Psoas muscle (tissue), 8 donors: ENCODE measurements around the gene TCERG1L. TPM values are rescaled to one million over a fixed set of nuclear protein-coding genes. Genes with fewer than 3 reads are reported as not detected.

Source experiments
- ATAC-seq, 4 donors: fragments of 200-7000 bp; cut with Tn5 transposase; one replicate each; pipeline ENCODE4 v1.9.1; 2020; ENCODE audit warnings: moderate library complexity in 3 of 4, mild to moderate bottlenecking in 2 of 4
- DNase-seq, 2 donors: peaks; one replicate each; pipeline ENCODE4 v3.0.0-alpha.2; 2020
- H3K27ac ChIP-seq: fragments of 200-600 bp; one replicate; pipeline ENCODE4 v1.8.0; 2022
- H3K27me3 ChIP-seq, 3 donors: fragments of 200-600 bp in 1 of 3; one replicate each; pipeline versions ENCODE4 v1.6.1 to v1.8.0; 2013 to 2022; ENCODE audit warnings: low read length in 2 of 3, mild to moderate bottlenecking in 2 of 3, moderate library complexity in 1 of 3; ENCODE audit not compliant: insufficient read depth in 3 of 3
- H3K36me3 ChIP-seq, 2 donors: fragments of 200-600 bp in 1 of 2; one replicate each; pipeline versions ENCODE4 v1.6.1 to v1.8.0; 2013 to 2022; ENCODE audit warnings: low read depth in 1 of 2, mild to moderate bottlenecking in 1 of 2, moderate library complexity in 1 of 2; ENCODE audit not compliant: insufficient read depth in 1 of 2
- H3K4me1 ChIP-seq: fragments of 200-600 bp; one replicate; pipeline ENCODE4 v1.8.0; 2022
- H3K4me3 ChIP-seq: fragments of 200-600 bp; one replicate; pipeline ENCODE4 v1.8.0; 2022; ENCODE audit warnings: mild to moderate bottlenecking
- H3K9me3 ChIP-seq: fragments of 200-600 bp; one replicate; pipeline ENCODE4 v1.8.0; 2022
- WGBS, 3 donors: extraction: QIAGEN DNeasy Blood & Tissue Kit; methylation state at CpG; one replicate each; pipeline versions ENCODE4 v1.1.6 to v1.1.7; 2013; 5-methylcytosine and 5-hydroxymethylcytosine counted together
- intact Hi-C, 2 donors: fragments of 100-400 bp; cut with DNase I; formaldehyde crosslinking; loops; one replicate each; pipeline versions ENCODE4 v1.11.0 to v1.14.2; 2022
- polyA plus RNA-seq, 3 donors: library from polyadenylated mRNA; stranded (reverse); fragments of 200-250 nt; gene quantifications; one replicate each; pipeline ENCODE4 v1.2.3, GENCODE V29; 2013
- total RNA-seq, 4 donors: library from RNA; stranded (reverse); fragmentation: NEBNext Ultra II Directional in 2 of 4; extraction: Animal tissue kit (Norgen Biotek cat#: 25700) in 2 of 4; gene quantifications; one replicate each; pipeline versions ENCODE4 v1.2.1 to v1.2.4, GENCODE V29; 2021 to 2023
- TF ChIP-seq, protein P1 (sequence below): fragments of 200-600 bp; IDR thresholded peaks from one replicate; pipeline ENCODE4 v1.8.0; 2022; ENCODE audit warnings: antibody characterized with exemption
- donor health status: healthy with polysubstance abuse.
- donor health status: DM: no; HTN: no; CAD: no; lungs with moderate emphysema.
- donor health status: Bipolar disorder and iron deficiency.
- donor health status: healthy.
- donor health status: DM: yes; HTN: yes; CAD: no.
- donor health status: DM: no; HTN: no; CAD: no.
- donor health status: DM: no; HTN: no; CAD: no.
- donor health status: DM: yes; HTN: yes; CAD: no.

TCERG1L gene
- total and polyA plus RNA-seq, 7 donors: 0.01 TPM; not detected in 6

DNA sequence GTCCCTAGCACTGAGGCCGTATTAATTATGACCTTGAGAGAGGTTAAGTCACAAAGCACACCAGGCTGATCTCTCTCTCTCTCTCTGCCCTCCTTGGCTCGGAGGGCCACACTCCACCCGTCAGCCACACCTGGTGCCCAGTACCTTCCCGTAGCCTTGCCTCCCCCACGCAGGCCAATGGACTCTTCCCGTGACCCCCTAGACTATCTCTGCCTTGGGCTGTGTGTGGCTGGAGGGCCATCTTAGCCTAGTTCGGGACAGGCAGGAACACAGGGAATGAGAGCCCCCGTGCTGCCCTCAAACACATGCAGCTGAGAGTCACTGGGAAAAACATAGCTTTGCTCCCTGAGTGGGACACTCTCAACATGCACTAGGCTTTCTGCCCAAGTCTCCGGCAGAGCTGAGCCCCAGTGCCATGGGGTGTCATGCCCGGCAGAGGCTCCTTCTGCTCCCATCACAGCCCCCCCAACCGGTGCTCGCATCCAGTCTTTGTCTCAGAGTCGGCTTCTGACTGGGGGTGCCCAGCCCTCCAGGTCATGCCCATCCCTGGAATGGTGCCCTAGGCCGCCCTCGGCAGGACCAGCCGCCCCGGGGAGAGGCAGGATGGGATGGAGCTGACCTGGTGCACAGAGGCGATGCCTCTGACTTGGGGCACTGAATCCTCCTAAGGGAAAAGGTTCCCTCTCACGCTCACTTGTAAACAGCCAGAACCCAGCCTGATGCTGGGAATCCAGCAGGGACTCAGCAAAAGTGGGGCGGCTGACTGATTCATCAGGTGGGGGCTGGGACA lies 63.0 kb downstream of the TCERG1L start:
- no peak for ATAC-seq
- WGBS, 3 donors: 80 to 86% (median 83%) methylated on average over 20 of the region's 20 CpGs
- no peaks in the 10 kb centered on the region for H3K9me3 ChIP-seq
- intact Hi-C loops: no loop called here
- H3K4me1 ChIP-seq: no peaks in the 10 kb centered on the region
- H3K27ac ChIP-seq: no peak overlapping the region
- no peak overlapping the region for H3K4me3 ChIP-seq
- H3K36me3 ChIP-seq: no peaks in the 10 kb centered on the region
- DNase-seq: no peak
- peaks cover 0 to 21% (median 5%) of the 10 kb centered on the region in 3 donors for H3K27me3 ChIP-seq
- TF ChIP-seq, protein P1, sequence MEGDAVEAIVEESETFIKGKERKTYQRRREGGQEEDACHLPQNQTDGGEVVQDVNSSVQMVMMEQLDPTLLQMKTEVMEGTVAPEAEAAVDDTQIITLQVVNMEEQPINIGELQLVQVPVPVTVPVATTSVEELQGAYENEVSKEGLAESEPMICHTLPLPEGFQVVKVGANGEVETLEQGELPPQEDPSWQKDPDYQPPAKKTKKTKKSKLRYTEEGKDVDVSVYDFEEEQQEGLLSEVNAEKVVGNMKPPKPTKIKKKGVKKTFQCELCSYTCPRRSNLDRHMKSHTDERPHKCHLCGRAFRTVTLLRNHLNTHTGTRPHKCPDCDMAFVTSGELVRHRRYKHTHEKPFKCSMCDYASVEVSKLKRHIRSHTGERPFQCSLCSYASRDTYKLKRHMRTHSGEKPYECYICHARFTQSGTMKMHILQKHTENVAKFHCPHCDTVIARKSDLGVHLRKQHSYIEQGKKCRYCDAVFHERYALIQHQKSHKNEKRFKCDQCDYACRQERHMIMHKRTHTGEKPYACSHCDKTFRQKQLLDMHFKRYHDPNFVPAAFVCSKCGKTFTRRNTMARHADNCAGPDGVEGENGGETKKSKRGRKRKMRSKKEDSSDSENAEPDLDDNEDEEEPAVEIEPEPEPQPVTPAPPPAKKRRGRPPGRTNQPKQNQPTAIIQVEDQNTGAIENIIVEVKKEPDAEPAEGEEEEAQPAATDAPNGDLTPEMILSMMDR: no peak

DNA sequence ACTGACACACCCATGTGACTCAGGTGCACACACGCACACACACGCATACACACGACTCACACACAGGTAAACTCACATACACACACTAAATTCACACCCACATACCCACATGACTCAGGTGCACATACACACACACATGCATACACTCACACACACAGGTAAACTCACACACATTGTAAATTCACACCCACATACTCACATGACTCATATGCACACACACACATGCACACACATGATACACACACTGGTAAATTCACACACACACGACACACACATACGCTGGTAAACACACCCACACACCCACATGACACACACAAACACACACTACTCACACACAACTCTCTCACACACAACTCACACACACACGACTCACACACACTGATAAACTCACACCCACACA lies 63.6 kb downstream of the TCERG1L start:
- TF ChIP-seq, protein P1: no peak
- no peaks in the 10 kb centered on the region for H3K9me3 ChIP-seq
- H3K27me3 ChIP-seq: peaks cover 0 to 14% (median 3%) of the 10 kb centered on the region in 3 donors
- ATAC-seq (no peak), DNase-seq (no peak)
- no peak overlapping the region for H3K4me3 ChIP-seq
- intact Hi-C loops: no loop called here
- WGBS, 3 donors: 88 to 94% (median 93%) methylated on average over 6 of the region's 6 CpGs
- H3K27ac ChIP-seq: no peak overlapping the region
- no peaks in the 10 kb centered on the region for H3K4me1 ChIP-seq
- no peaks in the 10 kb centered on the region for H3K36me3 ChIP-seq

DNA sequence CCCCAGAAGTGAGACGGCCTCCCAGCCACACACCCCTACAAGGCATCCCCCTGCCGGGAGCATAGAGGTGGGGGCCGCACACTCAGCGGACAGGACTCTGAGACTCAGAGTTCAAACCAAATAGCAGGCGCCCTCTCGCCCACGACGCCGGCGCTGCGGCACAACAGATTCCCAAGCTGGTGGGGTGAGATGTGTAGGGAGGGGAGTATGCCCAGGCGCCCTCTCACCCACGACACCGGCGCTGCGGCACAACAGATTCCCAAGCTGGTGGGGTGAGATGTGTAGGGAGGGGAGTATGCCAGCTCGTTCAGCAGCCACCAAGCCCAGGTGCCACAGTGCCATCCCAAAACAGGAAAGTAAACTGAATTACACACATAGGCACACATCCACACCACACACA lies 64.7 kb downstream of the TCERG1L start:
- no peak overlapping the region for H3K4me3 ChIP-seq
- DNase-seq (peak in 1 of 2 donors; percentile 39), ATAC-seq (no peak)
- H3K27me3 ChIP-seq: peaks cover 0 to 10% (median 3%) of the 10 kb centered on the region in 3 donors
- H3K36me3 ChIP-seq: no peaks in the 10 kb centered on the region
- H3K27ac ChIP-seq: no peak overlapping the region
- H3K4me1 ChIP-seq: no peaks in the 10 kb centered on the region
- intact Hi-C loops: no loop called here
- TF ChIP-seq, protein P1: no peak
- no peaks in the 10 kb centered on the region for H3K9me3 ChIP-seq
- 75 to 90% (median 86%) methylated on average over 17 of the region's 17 CpGs for WGBS, 3 donors

DNA sequence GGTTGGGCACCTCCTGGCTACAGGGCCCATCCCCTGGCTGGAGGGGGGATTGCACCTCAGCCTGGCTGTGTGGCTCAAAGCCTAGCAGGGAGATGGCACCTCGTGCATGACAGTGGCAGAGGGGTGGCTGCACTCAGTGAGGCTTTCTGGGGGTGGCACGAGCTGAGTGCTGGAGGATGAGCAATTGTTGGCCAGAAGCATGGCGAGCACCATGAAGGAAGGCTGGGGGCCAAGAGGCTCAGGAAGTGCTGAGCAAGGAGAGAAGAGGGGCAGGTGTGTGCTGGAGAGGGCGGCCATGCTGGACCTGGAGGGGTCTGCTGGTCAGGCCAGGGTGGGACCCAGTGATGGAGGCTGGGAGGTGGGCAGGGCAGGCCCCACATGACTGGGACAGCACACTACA lies 65.4 kb downstream of the TCERG1L start:
- TF ChIP-seq, protein P1: no peak
- ATAC-seq (no peak), DNase-seq (no peak)
- intact Hi-C loops: no loop called here
- 71 to 73% (median 71%) methylated on average over 4 of the region's 4 CpGs for WGBS, 3 donors
- Histone ChIP-seq H3K27me3 (peaks cover 0 to 11% (median 3%) of the 10 kb centered on the region in 3 donors), H3K36me3 (no peaks in the 10 kb centered on the region), H3K27ac (no peak overlapping the region), H3K4me1 (no peaks in the 10 kb centered on the region), H3K4me3 (no peak overlapping the region), H3K9me3 (no peaks in the 10 kb centered on the region)
